Caco-2 (cell line): Measurements from ENCODE around the gene FOCAD. TPM values are rescaled to one million over a fixed set of nuclear protein-coding genes. Genes with fewer than 3 reads are reported as not detected.

ENCODE experiments used
- BruUV-seq: library from RNA; stranded (reverse); fragments of 400-500 nt; replicated peaks from 2 replicates; lab custom pipeline; 2021; lab: Mats Ljungman, UMichigan
- CTCF ChIA-PET: fragments of 300-600 bp; sonication (Branson Sonifier 250); formaldehyde crosslinking; loops from one replicate; lab custom pipeline; 2022; ENCODE audit warnings: antibody characterized with exemption; lab: Charles Lee
- POLR2A ChIA-PET: fragments of 300-600 bp; sonication (Branson Sonifier 250); formaldehyde crosslinking; loops from one replicate; lab custom pipeline; 2022; ENCODE audit warnings: antibody characterized with exemption; lab: Charles Lee
- DNase-seq, 2 experiments: peaks; one replicate each; pipeline versions ENCODE4 v3.0.0 to v3.0.0-alpha.2; 2020 to 2022
- H3K27me3 ChIP-seq: replicated peaks from 2 replicates; pipeline ENCODE4 v1.6.0; 2011; ENCODE audit warnings: low read length; ENCODE audit not compliant: control insufficient read depth, insufficient read depth
- H3K36me3 ChIP-seq: 2 replicates; pipeline ENCODE4 v1.5.1; 2011; ENCODE audit warnings: low read length; ENCODE audit not compliant: control insufficient read depth, insufficient read depth
- H3K4me1 ChIP-seq: fragments of 250-450 bp; sonication (Bioruptor Pico); 2 replicates; pipeline ENCODE4 v1.5.1; 2020; ENCODE audit warnings: mild to moderate bottlenecking
- H3K4me3 ChIP-seq: 2 replicates; pipeline ENCODE4 v1.5.1; 2011; ENCODE audit warnings: low read depth, mild to moderate bottlenecking, control low read depth, low read length
- H3K9me3 ChIP-seq: fragments of 250-450 bp; sonication (Bioruptor Pico); 2 replicates; pipeline ENCODE4 v1.5.1; 2020; ENCODE audit warnings: mild to moderate bottlenecking, moderate library complexity
- H3K27ac Mint-ChIP-seq: one replicate; pipeline ENCODE4 v1.8.0; 2022; ENCODE audit warnings: mixed read lengths; ENCODE audit not compliant: unreplicated experiment
- H3K27me3 Mint-ChIP-seq: one replicate; pipeline ENCODE4 v1.8.0; 2022; ENCODE audit warnings: mixed read lengths; ENCODE audit not compliant: insufficient read depth, unreplicated experiment
- H3K36me3 Mint-ChIP-seq: one replicate; pipeline ENCODE4 v1.8.0; 2022; ENCODE audit warnings: mild to moderate bottlenecking, mixed read lengths; ENCODE audit not compliant: insufficient read depth, unreplicated experiment
- H3K4me1 Mint-ChIP-seq: one replicate; pipeline ENCODE4 v1.8.0; 2022; ENCODE audit warnings: low read depth, mixed read lengths; ENCODE audit not compliant: unreplicated experiment
- H3K4me3 Mint-ChIP-seq: one replicate; pipeline ENCODE4 v1.8.0; 2022; ENCODE audit warnings: mild to moderate bottlenecking, moderate library complexity, mixed read lengths; ENCODE audit not compliant: unreplicated experiment
- H3K9me3 Mint-ChIP-seq: one replicate; pipeline ENCODE4 v1.8.0; 2022; ENCODE audit warnings: mixed read lengths; ENCODE audit not compliant: unreplicated experiment
- intact Hi-C: fragments of 100-400 bp; cut with micrococcal nuclease; formaldehyde crosslinking; loops from one replicate; pipeline ENCODE4 v1.10.0; 2022; ENCODE audit not compliant: unreplicated experiment
- total RNA-seq: library from RNA; stranded (reverse); gene quantifications from 2 replicates; pipeline ENCODE4 v1.2.3, GENCODE V29; 2022
- TF ChIP-seq, protein P1 (sequence below), 2 experiments: fragments of 200-600 bp in 1 of 2; IDR thresholded peaks; 1 replicate in 1 of 2; 2 replicates in 1 of 2; pipeline versions ENCODE4 v1.5.1 to v1.8.0; 2011 to 2022; ENCODE audit warnings: antibody characterized with exemption in 1 of 2, control low read depth in 1 of 2, inconsistent platforms in 1 of 2, low read depth in 1 of 2, low read length in 1 of 2, mild to moderate bottlenecking in 1 of 2, moderate library complexity in 1 of 2; ENCODE audit not compliant: insufficient read depth in 1 of 2, severe bottlenecking in 1 of 2, unreplicated experiment in 1 of 2

Gene FOCAD
- total RNA-seq, 1 experiment from 2014 or later = 20.4 TPM

DNA sequence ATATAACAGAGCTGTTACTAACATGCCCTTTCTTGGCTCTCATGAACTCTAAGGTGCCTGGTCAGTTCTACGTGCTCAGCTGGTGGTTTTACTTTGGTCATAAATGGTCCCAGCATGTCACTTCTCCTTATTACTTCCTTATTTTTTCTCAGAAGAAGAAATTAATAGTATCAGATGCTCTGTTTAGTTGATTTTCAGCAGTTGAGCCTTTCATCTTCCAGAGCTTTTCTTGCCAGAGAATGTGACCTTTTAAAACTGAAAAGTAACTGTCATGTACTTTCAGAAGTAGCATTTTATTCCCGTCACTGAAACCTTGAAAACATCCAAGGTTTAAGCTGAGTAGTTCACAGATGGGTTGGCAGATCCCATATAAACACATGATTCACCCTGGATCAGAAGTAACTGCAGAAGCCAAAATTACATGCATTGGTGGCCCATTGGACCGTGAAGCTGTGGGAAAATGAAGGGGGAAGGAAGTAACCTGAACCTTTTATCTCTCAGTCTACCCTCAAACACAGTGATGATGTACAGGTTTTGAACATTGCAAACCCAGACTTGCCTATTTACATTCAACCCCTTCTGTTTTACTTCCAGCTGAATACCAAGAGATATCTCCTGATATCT, 296.9 kb downstream of the FOCAD start:
- no peaks in the 10 kb centered on the region for H3K27me3 ChIP-seq
- H3K36me3 ChIP-seq = no peaks in the 10 kb centered on the region
- DNase-seq = no peak
- no peak overlapping the region for H3K4me3 Mint-ChIP-seq
- ChIA-PET POLR2A (no interaction called here), CTCF (no interaction called here)
- H3K4me1 ChIP-seq = no peaks in the 10 kb centered on the region
- H3K36me3 Mint-ChIP-seq = no peaks in the 10 kb centered on the region
- BruUV-seq = no TSS peak
- TF ChIP-seq, protein P1, sequence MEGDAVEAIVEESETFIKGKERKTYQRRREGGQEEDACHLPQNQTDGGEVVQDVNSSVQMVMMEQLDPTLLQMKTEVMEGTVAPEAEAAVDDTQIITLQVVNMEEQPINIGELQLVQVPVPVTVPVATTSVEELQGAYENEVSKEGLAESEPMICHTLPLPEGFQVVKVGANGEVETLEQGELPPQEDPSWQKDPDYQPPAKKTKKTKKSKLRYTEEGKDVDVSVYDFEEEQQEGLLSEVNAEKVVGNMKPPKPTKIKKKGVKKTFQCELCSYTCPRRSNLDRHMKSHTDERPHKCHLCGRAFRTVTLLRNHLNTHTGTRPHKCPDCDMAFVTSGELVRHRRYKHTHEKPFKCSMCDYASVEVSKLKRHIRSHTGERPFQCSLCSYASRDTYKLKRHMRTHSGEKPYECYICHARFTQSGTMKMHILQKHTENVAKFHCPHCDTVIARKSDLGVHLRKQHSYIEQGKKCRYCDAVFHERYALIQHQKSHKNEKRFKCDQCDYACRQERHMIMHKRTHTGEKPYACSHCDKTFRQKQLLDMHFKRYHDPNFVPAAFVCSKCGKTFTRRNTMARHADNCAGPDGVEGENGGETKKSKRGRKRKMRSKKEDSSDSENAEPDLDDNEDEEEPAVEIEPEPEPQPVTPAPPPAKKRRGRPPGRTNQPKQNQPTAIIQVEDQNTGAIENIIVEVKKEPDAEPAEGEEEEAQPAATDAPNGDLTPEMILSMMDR (IDR thresholded peaks at IDR 0.05; ENCODE audit: insufficient read depth in 1 of 2, low read depth in 1 of 2, low read length in 1 of 2, severe bottlenecking in 1 of 2, unreplicated experiment in 1 of 2) = no peak
- intact Hi-C loops = no loop called here
- no peak overlapping the region for H3K27ac Mint-ChIP-seq
- H3K4me1 Mint-ChIP-seq = no peaks in the 10 kb centered on the region
- H3K9me3 Mint-ChIP-seq = no peaks in the 10 kb centered on the region
- no peak overlapping the region for H3K4me3 ChIP-seq
- H3K9me3 ChIP-seq = no peaks in the 10 kb centered on the region
- no peaks in the 10 kb centered on the region for H3K27me3 Mint-ChIP-seq

DNA sequence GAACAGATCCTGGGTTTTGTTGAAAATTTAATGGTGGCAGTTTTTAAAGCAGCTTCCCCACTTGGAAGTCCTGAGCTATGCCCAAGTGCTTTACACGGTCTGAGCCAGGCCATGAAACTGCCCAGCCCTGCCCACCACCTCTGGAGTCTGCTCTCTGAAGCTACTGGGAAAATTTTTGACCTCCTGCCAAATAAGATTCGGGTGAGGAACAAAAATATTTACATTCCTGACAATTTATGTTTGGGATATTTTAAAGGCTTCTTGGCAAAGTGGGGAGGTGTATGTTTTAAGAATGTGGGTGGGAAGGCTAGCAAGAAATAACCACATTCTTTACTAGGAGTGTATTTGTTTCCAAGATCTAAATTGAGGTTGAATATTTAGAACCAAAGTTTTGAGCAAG, 297.4 kb downstream of the FOCAD start:
- DNase-seq = no peak
- CTCF ChIA-PET = no interaction called here
- H3K36me3 Mint-ChIP-seq = no peaks in the 10 kb centered on the region
- H3K4me3 Mint-ChIP-seq = no peak overlapping the region
- H3K9me3 Mint-ChIP-seq = no peaks in the 10 kb centered on the region
- H3K4me1 ChIP-seq = no peaks in the 10 kb centered on the region
- no peaks in the 10 kb centered on the region for H3K4me1 Mint-ChIP-seq
- intact Hi-C loops = no loop called here
- H3K4me3 ChIP-seq = no peak overlapping the region
- no peaks in the 10 kb centered on the region for H3K36me3 ChIP-seq
- H3K27me3 ChIP-seq = no peaks in the 10 kb centered on the region
- H3K27me3 Mint-ChIP-seq = no peaks in the 10 kb centered on the region
- POLR2A ChIA-PET = no interaction called here
- no peak overlapping the region for H3K27ac Mint-ChIP-seq
- BruUV-seq = no TSS peak
- TF ChIP-seq, protein P1 (IDR thresholded peaks at IDR 0.05; ENCODE audit: insufficient read depth in 1 of 2, low read depth in 1 of 2, low read length in 1 of 2, severe bottlenecking in 1 of 2, unreplicated experiment in 1 of 2) = no peak
- H3K9me3 ChIP-seq = no peaks in the 10 kb centered on the region

GRCh38 chr9:20984506-20984905, 300.4 kb downstream of the FOCAD start:
- no peaks in the 10 kb centered on the region for H3K27me3 ChIP-seq
- no TSS peak for BruUV-seq
- Mint-ChIP-seq H3K4me3 (no peak overlapping the region), H3K9me3 (no peaks in the 10 kb centered on the region), H3K27ac (no peak overlapping the region), H3K36me3 (peaks cover 4% of the 10 kb centered on the region), H3K27me3 (no peaks in the 10 kb centered on the region), H3K4me1 (no peaks in the 10 kb centered on the region)
- TF ChIP-seq, protein P1 (IDR thresholded peaks at IDR 0.05; ENCODE audit: insufficient read depth in 1 of 2, low read depth in 1 of 2, low read length in 1 of 2, severe bottlenecking in 1 of 2, unreplicated experiment in 1 of 2) = no peak
- intact Hi-C loops = no loop called here
- H3K4me1 ChIP-seq = no peaks in the 10 kb centered on the region
- ChIA-PET POLR2A (no interaction called here), CTCF (interaction anchor here (0.6 kb wide), 1 partner anchor 45 kb away, joined by 6 read pairs; no protein-coding TSS in a partner anchor)
- H3K4me3 ChIP-seq = no peak overlapping the region
- H3K9me3 ChIP-seq = no peaks in the 10 kb centered on the region
- H3K36me3 ChIP-seq = no peaks in the 10 kb centered on the region
- DNase-seq = no peak
